Measurements from ENCODE around the gene DEFB127.
"Not testable (repeated sequence)": the region's sequence is repeated elsewhere in the genome, so short reads cannot be mapped to it uniquely, and the experiment has no call there.

Gene DEFB127, protein sequence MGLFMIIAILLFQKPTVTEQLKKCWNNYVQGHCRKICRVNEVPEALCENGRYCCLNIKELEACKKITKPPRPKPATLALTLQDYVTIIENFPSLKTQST

DNA sequence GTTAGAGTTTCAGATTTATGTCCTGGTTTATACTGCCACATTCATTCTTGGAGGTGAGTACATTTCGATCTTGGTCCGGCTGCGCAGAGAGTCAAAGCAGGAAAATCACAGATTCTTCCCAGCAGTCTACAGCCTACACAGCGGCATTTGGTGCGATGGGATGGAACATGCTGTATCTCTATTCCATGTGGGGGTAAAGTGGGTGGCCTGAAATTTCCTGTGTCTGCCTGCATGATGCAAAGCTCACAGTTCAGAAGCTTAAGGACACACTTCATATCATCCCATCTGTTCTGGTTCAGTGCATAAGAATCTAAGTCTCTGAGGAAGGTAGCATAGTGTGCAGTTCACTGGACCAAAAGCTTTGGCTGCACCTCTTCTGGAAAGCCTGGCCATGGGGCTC lies at the start of gene DEFB127:
TSS of gene DEFB127 (plus strand) at position 301 of the 400 bp plus-strand sequence. CDS start at position 392, 91 bp downstream.
- no peak for DNase-seq

- no peak for DNase-seq
These were observed 44.9 kb upstream of the DEFB127 start for GRCh38 chr20:112396-112795.

DNA sequence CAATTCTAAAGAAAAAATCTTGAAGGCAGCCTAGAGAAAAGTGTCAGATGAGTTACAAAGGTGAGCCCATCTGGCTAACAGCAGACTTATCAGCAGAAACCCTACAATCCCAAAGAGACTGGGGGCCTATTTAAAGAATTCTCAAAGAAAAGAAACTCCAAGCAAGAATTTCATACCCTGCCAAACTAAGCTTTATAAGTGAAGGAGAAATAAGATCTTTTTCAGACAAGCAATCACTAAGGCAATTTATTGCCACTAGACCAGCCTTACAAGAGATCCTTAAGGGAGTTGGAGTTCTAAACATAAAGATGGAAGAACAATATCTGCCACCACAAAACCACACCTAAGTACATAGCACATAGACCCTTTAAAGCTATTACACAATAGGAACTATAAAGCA lies 39.7 kb upstream of the DEFB127 start:
- no peak for DNase-seq

DNA sequence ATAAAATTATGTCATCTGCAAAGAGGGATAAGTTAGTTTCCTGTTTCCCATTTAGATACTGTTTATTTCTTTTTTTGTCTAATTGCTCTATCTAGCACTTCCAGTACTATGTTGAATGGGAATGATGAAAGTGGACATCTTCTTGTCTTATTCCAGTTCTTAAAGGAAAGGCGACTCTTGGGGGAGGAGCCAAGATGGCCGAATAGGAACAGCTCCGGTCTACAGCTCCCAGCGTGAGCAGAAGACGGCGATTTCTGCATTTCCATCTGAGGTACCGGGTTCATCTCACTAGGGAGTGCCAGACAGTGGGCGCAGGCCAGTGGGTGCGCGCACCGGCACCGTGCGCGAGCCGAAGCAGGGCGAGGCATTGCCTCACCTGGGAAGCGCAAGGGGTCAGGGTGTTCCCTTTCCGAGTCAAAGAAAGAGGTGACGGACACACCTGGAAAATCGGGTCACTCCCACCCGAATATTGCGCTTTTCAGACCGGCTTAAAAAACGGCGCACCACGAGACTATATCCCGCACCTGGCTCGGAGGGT lies 27.4 kb upstream of the DEFB127 start:
- not testable (repeated sequence) for DNase-seq

- no peak for DNase-seq
These were observed 19.4 kb upstream of the DEFB127 start for GRCh38 chr20:137668-138490.

GRCh38 chr20:142290-142689 lies 15.0 kb upstream of the DEFB127 start, which contains the start of gene DEFB126:
Gene DEFB126 (plus strand): TSS chr20:142590. CDS start chr20:142629, 39 bp downstream.
- no peak for DNase-seq

GRCh38 chr20:145877-146276 lies 11.4 kb upstream of the DEFB127 start:
- no peak for DNase-seq

DNA sequence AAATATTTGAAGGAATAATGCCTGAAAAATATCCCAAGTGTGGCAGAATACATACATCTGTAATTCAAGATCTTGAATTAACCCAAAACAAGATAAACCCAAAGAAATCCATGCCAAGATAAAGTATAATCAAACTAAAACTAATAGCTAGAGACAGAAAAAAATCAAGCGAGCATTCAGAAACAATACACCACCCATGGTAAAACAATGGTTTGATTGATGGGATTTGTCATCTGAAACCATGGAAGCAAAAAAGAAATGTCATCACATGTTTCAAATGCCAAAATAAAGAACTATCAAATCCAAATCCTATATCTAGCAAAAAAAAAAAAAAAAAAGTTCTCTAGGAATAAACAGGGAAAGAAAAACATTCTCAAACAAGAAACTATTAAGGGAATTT lies 5.1 kb upstream of the DEFB127 start:
- no peak for DNase-seq

DNA sequence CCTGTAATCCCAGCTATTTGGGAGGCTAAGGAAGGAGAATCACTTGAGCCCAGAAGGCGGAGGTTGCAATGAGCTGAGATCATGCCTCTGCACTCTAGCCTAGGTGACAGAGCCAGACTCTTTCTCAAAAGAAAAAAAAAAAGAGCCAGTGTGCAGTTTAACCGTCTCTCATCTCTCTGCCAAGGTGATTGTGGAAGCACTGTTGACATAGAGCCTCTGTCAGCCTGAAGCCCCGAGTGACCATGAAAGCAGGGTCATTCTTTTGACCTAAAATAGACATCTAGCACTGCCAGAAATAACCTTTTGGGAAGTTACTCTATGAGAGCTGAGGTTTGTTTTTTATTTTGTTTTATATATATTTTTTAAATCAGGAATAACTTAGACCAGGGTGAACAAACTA lies 7.4 kb downstream of the DEFB127 start:
- DNase-seq = no peak

DNA sequence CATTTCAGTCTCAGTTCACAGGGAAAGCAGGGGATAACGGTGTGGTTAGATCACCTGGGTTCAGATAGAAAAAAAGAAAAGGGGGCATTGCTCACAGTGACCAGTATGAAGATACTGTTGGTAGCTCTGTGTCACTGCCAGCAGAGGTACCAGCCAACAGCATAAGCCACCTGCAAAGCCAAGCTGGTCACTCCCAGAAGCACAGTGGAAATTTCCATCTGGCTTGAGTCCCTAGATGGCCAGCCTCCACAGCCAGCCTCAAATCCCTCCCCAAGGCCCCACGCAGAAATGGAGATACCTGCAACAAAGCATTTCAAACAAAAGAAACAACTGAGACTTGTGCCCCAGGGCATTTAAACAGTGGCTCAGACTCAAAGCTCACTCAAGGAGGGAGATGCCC lies 11.6 kb downstream of the DEFB127 start:
- no peak for DNase-seq

GRCh38 chr20:184288-184687 lies 27.0 kb downstream of the DEFB127 start:
- no peak for DNase-seq

DNA sequence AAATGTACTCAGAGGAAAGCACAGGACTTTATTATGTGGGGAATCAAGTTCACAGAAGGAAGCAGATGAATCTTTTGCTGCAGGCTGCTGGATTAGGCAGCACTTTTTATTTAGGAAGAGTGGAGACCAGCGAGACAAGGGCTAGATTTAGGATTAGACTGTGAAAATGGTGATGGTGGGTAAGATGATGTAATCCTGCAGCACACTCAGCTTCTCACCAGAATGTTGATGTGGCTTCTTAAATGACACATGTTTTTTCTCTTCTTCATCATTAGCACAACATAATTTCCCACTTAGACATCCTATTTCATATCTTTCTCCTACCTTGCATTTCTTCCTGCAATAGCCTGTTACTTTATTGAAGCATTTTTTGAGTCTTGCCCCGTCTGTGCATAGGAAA lies 30.5 kb downstream of the DEFB127 start:
- no peak for DNase-seq

DNA sequence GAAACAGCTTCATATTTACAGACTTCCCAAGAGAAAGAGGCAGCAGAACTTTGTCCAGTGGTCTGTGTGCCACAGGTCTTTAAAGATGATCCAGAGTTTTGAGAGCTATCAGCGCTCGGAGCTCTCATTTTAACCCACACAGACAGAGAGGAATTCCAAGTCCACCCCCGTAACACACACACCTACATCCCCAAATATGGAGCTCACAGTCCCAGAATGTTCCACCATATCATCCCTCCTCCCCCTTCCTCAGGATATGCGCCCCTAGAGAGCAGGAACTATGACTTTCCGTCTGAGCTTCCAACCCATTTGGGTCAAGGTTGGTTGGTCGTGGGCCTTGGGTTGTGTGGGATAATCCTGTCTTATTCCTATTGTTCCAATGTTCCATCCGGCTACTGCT lies 32.4 kb downstream of the DEFB127 start, which contains the start of gene DEFB128:
TSS of gene DEFB128 (minus strand) at position 101 of the 400 bp plus-strand sequence. CDS start at position 13, 88 bp downstream.
- no peak for DNase-seq

- no peak for DNase-seq
These were observed 41.0 kb downstream of the DEFB127 start for GRCh38 chr20:198225-198624.

DNA sequence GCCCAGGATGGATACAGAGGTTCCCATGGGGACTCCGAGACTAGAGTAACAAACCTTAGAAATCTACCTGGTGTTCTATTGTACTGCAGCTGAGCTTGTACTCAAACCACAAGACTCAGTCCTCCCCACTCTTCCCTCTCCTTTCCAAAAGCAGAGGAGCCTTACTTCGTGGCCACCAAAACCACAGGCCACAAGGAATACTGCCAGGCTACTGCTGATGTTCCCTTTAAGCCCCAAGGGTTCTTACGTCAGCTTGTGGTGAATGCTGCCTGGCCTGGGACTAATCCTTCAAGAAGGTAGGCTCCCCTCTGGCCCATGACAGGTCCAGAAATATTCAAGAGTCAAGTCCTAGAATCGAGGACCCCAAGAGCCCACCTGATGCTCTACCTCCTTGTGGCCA lies 42.7 kb downstream of the DEFB127 start:
- DNase-seq = no peak

DNA sequence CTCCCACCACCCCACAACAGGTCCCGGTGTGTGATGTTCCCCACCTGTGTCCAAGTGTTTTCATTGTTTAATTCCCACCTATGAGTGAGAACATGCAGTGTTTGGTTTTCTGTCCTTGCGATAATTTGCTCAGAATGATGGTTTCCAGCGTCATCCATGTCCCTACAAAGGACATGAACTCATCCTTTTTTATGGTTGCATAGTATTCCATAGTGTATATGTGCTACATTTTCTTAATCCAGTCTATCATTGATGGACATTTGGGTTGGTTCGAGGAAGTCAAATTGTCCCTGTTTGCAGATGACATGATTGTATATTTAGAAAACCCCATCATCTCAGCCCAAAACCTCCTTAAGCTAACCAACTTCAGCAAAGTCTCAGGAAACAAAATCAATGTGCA lies 46.4 kb downstream of the DEFB127 start:
- not testable (repeated sequence) for DNase-seq
